Immature natural killer cell (primary cell): ENCODE data around the gene FBXO22. TPM values are rescaled to one million over a fixed set of nuclear protein-coding genes. Genes with fewer than 3 reads are reported as not detected.

Experiments used
- DNase-seq, 3 donors: peaks; one replicate each; pipeline ENCODE4 v3.0.0; 2022; ENCODE audit warnings: mixed read lengths in 1 of 3
- H3K27ac Mint-ChIP-seq, 6 donors: one replicate each; pipeline ENCODE4 v1.8.0; 2020; ENCODE audit warnings: mixed read lengths in 6 of 6, mild to moderate bottlenecking in 5 of 6, inconsistent platforms in 4 of 6, moderate library complexity in 3 of 6
- H3K27me3 Mint-ChIP-seq, 3 donors: one replicate each; pipeline ENCODE4 v1.8.0; 2020 to 2021; ENCODE audit warnings: low read depth in 3 of 3, mild to moderate bottlenecking in 3 of 3, mixed read lengths in 3 of 3, moderate library complexity in 3 of 3, inconsistent platforms in 1 of 3
- H3K36me3 Mint-ChIP-seq, 3 donors: one replicate each; pipeline ENCODE4 v1.8.0; 2020; ENCODE audit warnings: mixed read lengths in 3 of 3, inconsistent platforms in 2 of 3, mild to moderate bottlenecking in 2 of 3
- H3K4me1 Mint-ChIP-seq, 2 donors: one replicate each; pipeline ENCODE4 v1.8.0; 2020; ENCODE audit warnings: inconsistent platforms in 2 of 2, mild to moderate bottlenecking in 2 of 2, mixed read lengths in 2 of 2, moderate library complexity in 1 of 2
- H3K4me3 Mint-ChIP-seq, 5 donors: one replicate each; pipeline ENCODE4 v1.8.0; 2020; ENCODE audit warnings: mild to moderate bottlenecking in 5 of 5, mixed read lengths in 5 of 5, inconsistent platforms in 3 of 5, moderate library complexity in 3 of 5
- H3K9me3 Mint-ChIP-seq, 6 donors: one replicate each; pipeline ENCODE4 v1.8.0; 2020; ENCODE audit warnings: mild to moderate bottlenecking in 6 of 6, mixed read lengths in 6 of 6, inconsistent platforms in 4 of 6, moderate library complexity in 3 of 6
- polyA plus RNA-seq, 3 donors: library from polyadenylated mRNA; unstranded; fragments of 300-500 nt; fragmentation: Illumina TruSeq; gene quantifications; one replicate each; pipeline ENCODE4 v1.2.3, GENCODE V29; 2021

FBXO22 gene
- polyA plus RNA-seq, 3 donors from 2014 or later: 11.5 to 13.8 (median 12.7) TPM

GRCh38 chr15:75924576-75924975, 20.9 kb downstream of the FBXO22 start:
- H3K27ac Mint-ChIP-seq: no peak overlapping the region
- peaks cover 56 to 78% of the 10 kb centered on the region in 2 donors for H3K4me1 Mint-ChIP-seq
- no peak for DNase-seq
- H3K36me3 Mint-ChIP-seq: peaks cover 3 to 18% (median 7%) of the 10 kb centered on the region in 3 donors
- peaks cover 3 to 4% (median 4%) of the 10 kb centered on the region in 3 donors for H3K27me3 Mint-ChIP-seq
- H3K9me3 Mint-ChIP-seq: no peaks in the 10 kb centered on the region
- H3K4me3 Mint-ChIP-seq: peak overlapping the region in 2 of 5 donors; percentile 15 to 58

- Mint-ChIP-seq H3K27ac (peak overlapping the region in 3 of 6 donors; percentile 34 to 66 (median 35)), H3K36me3 (peaks cover 0 to 15% (median 4%) of the 10 kb centered on the region in 3 donors), H3K4me1 (peaks cover 64 to 87% of the 10 kb centered on the region in 2 donors), H3K9me3 (no peaks in the 10 kb centered on the region), H3K4me3 (peak overlapping the region in 3 of 5 donors; percentile 0 to 58 (median 46)), H3K27me3 (peaks cover 3 to 4% (median 4%) of the 10 kb centered on the region in 3 donors)
- peak in 1 of 3 donors; percentile 12 for DNase-seq
Measured at GRCh38 chr15:75925440-75925839, 21.8 kb downstream of the FBXO22 start.

DNA sequence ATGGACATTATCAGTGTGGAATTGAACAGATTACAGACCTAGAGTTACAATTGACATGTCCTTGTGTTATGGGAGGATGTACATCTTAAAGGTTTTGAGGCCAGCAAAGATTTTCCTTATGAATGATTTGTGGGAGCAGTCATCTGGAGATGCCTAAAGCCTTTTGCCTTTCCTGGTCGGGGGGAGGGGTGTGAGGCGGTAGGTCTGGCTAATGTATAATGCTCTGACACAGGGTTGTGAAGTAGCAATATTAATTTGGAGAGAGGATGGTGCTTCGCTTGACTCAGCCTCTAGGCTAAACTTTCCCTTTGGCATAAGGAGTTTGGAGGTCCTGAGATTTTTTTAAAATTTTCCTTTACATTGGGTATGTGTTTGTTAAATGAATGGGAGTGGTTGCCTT, 23.3 kb downstream of the FBXO22 start:
- Mint-ChIP-seq H3K4me1 (peaks cover 71 to 95% of the 10 kb centered on the region in 2 donors), H3K27me3 (peaks cover 3 to 4% (median 4%) of the 10 kb centered on the region in 3 donors), H3K27ac (peak overlapping the region in 2 of 6 donors; percentile 14 to 28), H3K36me3 (peaks cover 0 to 27% (median 4%) of the 10 kb centered on the region in 3 donors), H3K9me3 (no peaks in the 10 kb centered on the region), H3K4me3 (no peak overlapping the region)
- DNase-seq: no peak

- Mint-ChIP-seq H3K27me3 (peaks cover 3 to 4% (median 4%) of the 10 kb centered on the region in 3 donors), H3K4me1 (peaks cover 64 to 89% of the 10 kb centered on the region in 2 donors), H3K9me3 (no peaks in the 10 kb centered on the region), H3K36me3 (peaks cover 4 to 28% (median 7%) of the 10 kb centered on the region in 3 donors), H3K27ac (peak overlapping the region in 1 of 6 donors; percentile 28), H3K4me3 (no peak overlapping the region)
- DNase-seq: no peak
Measured at GRCh38 chr15:75927601-75928000, 23.9 kb downstream of the FBXO22 start.

- peaks cover 51 to 75% of the 10 kb centered on the region in 2 donors for H3K4me1 Mint-ChIP-seq
- peaks cover 1 to 2% (median 2%) of the 10 kb centered on the region in 3 donors for H3K27me3 Mint-ChIP-seq
- no peak overlapping the region for H3K4me3 Mint-ChIP-seq
- H3K9me3 Mint-ChIP-seq: no peaks in the 10 kb centered on the region
- DNase-seq: no peak
- peak overlapping the region in 1 of 6 donors; percentile 36 for H3K27ac Mint-ChIP-seq
- H3K36me3 Mint-ChIP-seq: peaks cover 10 to 36% (median 13%) of the 10 kb centered on the region in 3 donors
Measured at GRCh38 chr15:75928680-75929608, 25.3 kb downstream of the FBXO22 start.

DNA sequence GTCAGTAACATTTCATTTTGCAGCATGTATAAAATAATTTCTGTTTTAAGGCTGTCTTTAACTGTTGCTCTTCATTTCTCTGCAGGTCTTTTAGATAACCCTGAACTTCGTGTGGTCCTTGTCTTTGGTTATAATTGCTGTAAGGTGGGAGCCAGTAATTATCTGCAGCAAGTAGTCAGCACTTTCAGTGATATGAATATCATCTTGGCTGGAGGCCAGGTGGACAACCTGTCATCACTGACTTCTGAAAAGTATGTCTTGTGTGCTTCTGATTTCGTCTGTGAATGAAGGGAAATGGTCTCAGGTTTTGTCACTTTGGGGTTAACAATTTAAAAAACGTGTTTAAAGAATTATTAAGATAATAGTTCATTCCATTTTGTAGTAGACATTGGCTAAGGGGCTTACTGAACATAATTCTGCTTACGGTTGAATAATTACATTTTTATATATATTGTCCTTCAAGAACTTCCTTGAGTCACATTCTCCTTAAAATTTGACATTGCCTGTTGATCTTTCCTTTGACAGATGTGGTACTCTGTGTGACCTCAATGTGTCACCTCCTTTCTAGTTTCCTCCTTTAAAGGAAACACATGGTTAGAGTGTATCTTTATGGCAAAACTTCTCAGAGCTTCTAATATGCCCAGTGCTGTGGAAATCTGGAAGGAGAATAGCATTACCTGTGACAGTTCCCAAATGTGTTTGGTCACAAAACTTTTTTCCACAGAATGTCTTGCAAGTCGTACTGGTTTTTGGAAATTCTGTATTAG, 26.3 kb downstream of the FBXO22 start:
- DNase-seq: no peak
- H3K27me3 Mint-ChIP-seq: peaks cover 0 to 2% (median 2%) of the 10 kb centered on the region in 3 donors
- peaks cover 40 to 65% of the 10 kb centered on the region in 2 donors for H3K4me1 Mint-ChIP-seq
- H3K36me3 Mint-ChIP-seq: peaks cover 11 to 39% (median 16%) of the 10 kb centered on the region in 3 donors
- peak overlapping the region in 4 of 5 donors; percentile 3 to 45 (median 13) for H3K4me3 Mint-ChIP-seq
- no peaks in the 10 kb centered on the region for H3K9me3 Mint-ChIP-seq
- peak overlapping the region; percentile 29 to 84 (median 37) for H3K27ac Mint-ChIP-seq

- peaks cover 32 to 56% of the 10 kb centered on the region in 2 donors for H3K4me1 Mint-ChIP-seq
- H3K9me3 Mint-ChIP-seq: no peaks in the 10 kb centered on the region
- H3K27ac Mint-ChIP-seq: peak overlapping the region in 2 of 6 donors; percentile 40 to 72
- peak overlapping the region; percentile 6 to 45 (median 21) for H3K4me3 Mint-ChIP-seq
- peaks cover 15 to 40% (median 16%) of the 10 kb centered on the region in 3 donors for H3K36me3 Mint-ChIP-seq
- DNase-seq: no peak
- H3K27me3 Mint-ChIP-seq: peaks cover 0 to 2% (median 2%) of the 10 kb centered on the region in 3 donors
Measured at GRCh38 chr15:75930866-75931265, 27.2 kb downstream of the FBXO22 start.

DNA sequence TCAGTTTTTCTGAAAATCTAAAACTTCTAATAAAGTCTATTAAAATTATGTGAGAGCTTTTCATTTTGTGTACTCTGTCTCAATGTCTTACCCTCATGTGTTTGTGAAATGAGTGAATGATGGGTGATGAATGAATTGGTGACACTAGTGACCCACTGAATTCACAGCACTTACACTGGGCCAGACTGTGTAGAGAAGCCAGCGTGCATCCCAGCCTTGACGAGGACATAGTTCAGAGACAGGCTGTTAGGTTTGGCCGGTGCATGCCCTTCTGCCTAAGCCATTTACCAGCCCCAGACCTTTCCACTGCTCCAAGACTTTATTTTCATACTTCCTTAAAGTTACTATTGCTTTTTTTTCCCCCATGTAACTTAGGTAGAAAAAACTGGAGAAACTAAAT, 38.8 kb downstream of the FBXO22 start:
- Mint-ChIP-seq H3K9me3 (no peaks in the 10 kb centered on the region), H3K4me1 (peaks cover 2 to 11% of the 10 kb centered on the region in 2 donors), H3K36me3 (peaks cover 6 to 21% (median 19%) of the 10 kb centered on the region in 3 donors), H3K4me3 (no peak overlapping the region), H3K27ac (no peak overlapping the region), H3K27me3 (peaks cover 0 to 2% (median 0%) of the 10 kb centered on the region in 3 donors)
- DNase-seq: no peak

DNA sequence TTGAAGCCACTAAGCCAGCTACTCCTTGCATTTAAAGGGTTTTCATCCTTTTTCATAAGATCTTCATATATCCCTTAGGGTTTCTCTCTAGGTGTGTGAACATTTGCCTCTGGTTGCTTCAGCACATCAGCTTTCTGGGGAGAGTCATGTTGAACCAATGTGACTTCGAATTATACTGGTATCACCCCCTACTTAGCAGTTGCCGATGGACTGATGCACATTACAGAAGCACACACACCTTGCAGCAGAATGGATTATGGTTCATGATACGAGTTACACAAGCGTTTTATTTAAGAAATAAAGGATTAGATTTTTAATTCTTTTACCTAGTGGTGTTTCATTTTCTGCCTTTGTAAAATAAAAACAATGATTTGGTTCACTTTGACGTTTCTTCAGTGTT, 39.6 kb downstream of the FBXO22 start:
- Mint-ChIP-seq H3K4me1 (peaks cover 2 to 11% of the 10 kb centered on the region in 2 donors), H3K9me3 (no peaks in the 10 kb centered on the region), H3K36me3 (peaks cover 6 to 14% (median 11%) of the 10 kb centered on the region in 3 donors), H3K27ac (no peak overlapping the region), H3K4me3 (no peak overlapping the region), H3K27me3 (peaks cover 0 to 2% (median 0%) of the 10 kb centered on the region in 3 donors)
- DNase-seq: no peak

- H3K27me3 Mint-ChIP-seq: peaks cover 0 to 2% (median 0%) of the 10 kb centered on the region in 3 donors
- peaks cover 6 to 9% (median 6%) of the 10 kb centered on the region in 3 donors for H3K36me3 Mint-ChIP-seq
- H3K9me3 Mint-ChIP-seq: no peaks in the 10 kb centered on the region
- H3K4me3 Mint-ChIP-seq: no peak overlapping the region
- peaks cover 2 to 11% of the 10 kb centered on the region in 2 donors for H3K4me1 Mint-ChIP-seq
- no peak for DNase-seq
- H3K27ac Mint-ChIP-seq: no peak overlapping the region
Measured at GRCh38 chr15:75943713-75944215, 40.1 kb downstream of the FBXO22 start.

DNA sequence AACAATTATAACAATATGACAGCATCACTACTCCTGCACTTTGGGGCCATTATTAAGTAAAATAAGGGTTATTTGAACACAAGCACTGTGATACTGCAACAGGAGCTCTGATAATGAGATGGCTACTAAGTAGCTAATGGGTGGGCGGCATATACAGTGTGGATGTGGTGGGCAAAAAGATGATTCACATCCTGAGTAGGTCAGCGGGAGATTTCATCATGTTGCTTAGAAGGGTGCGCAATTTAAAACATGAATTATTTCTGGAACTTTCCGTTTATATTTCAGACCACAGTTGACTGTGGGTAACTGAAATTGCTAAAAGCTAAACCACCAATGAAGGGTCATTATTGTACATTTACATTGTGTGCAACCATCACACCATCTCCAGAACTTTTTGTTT, 42.3 kb downstream of the FBXO22 start:
- H3K27me3 Mint-ChIP-seq: peaks cover 3 to 13% (median 4%) of the 10 kb centered on the region in 3 donors

DNA sequence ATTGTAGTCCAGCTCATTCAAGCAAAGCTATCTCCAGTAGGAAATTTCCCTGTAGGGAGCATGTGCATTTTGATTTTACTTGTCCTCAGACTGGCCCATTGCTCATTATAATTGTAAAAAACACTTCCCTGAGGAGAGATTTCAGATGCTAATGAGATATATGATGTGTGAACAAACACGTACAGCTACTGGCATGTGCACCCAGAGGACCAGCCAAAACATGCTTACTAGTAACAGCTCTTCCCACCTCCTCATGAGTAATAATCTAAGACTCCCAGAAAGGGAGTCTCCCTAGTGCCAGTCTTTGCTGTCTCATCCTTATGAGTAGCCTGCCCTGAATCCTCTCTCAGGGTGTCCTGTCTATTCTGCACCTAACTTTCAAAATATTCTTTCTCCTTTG, 43.4 kb downstream of the FBXO22 start:
- Mint-ChIP-seq H3K4me3 (no peak overlapping the region), H3K9me3 (no peaks in the 10 kb centered on the region), H3K27me3 (peaks cover 6 to 17% (median 11%) of the 10 kb centered on the region in 3 donors), H3K4me1 (peaks cover 2 to 11% of the 10 kb centered on the region in 2 donors), H3K36me3 (no peaks in the 10 kb centered on the region), H3K27ac (peak overlapping the region in 1 of 6 donors; percentile 26)
- DNase-seq: no peak

More for the DNA sequence above, 42.3 kb downstream of the FBXO22 start:
- H3K4me3 Mint-ChIP-seq: no peak overlapping the region
- H3K27ac Mint-ChIP-seq: no peak overlapping the region
- no peaks in the 10 kb centered on the region for H3K9me3 Mint-ChIP-seq
- peaks cover 2 to 11% of the 10 kb centered on the region in 2 donors for H3K4me1 Mint-ChIP-seq
- no peaks in the 10 kb centered on the region for H3K36me3 Mint-ChIP-seq
- no peak for DNase-seq

DNA sequence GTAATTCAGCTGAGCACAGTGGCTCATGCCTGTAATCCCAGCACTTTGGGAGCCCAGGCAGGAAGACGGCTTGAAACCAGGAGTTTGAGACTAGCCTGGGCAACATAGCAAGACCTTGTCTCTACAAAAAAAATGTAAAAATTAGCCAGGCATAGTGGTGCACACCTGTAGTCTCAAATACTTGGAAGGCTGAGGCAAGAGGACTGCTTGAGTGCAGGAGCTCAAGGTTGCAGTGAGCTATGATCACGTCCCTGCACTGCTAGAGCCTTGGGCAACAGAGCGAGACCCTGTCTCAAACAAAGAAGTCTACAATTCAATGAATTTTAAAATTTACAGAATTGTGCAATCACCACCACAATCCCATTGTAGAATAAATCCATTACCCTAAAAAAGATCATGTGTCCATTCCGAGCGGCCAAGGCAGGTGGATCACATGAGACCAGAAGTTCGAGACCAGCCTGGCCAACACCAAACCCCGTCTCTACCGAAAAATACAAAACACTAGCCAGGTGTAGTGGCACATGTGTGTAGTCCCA, 45.2 kb downstream of the FBXO22 start:
- H3K9me3 Mint-ChIP-seq: no peaks in the 10 kb centered on the region
- peaks cover 6 to 17% (median 12%) of the 10 kb centered on the region in 3 donors for H3K27me3 Mint-ChIP-seq
- peaks cover 5 to 23% of the 10 kb centered on the region in 2 donors for H3K4me1 Mint-ChIP-seq
- no peak for DNase-seq
- H3K4me3 Mint-ChIP-seq: no peak overlapping the region
- no peak overlapping the region for H3K27ac Mint-ChIP-seq
- H3K36me3 Mint-ChIP-seq: no peaks in the 10 kb centered on the region
